HG03469 (cell line): ENCODE results near the gene TMEM212.
"Not testable (repeated sequence)": the region's sequence is repeated elsewhere in the genome, so short reads cannot be mapped to it uniquely, and the experiment has no call there.

Experiments used
- ATAC-seq: cut with Tn5 transposase; IDR thresholded peaks from one replicate; pipeline ENCODE4 v1.9.1; 2021; ENCODE audit warnings: mild to moderate bottlenecking, moderate library complexity, moderate number of reproducible peaks; ENCODE audit not compliant: unreplicated experiment

The TMEM212 gene

DNA sequence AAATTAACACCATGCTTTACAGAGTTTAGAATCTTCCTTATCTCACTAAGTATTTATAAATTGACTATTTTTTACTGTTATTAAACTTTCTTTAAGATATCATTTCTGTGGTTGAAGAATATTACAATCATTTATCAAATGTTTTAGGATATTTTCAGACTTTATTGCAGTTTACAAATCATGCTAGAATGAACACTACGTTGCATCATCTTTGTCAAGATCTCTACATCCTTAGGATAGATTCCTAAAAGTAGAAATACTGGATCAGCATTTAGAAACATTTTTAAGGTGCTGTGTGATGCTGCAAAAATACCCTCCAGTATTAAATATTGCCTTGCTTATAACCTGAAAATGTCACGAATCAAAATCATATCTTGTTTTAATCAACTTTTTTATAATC lies 30.3 kb upstream of the TMEM212 start:
- ATAC-seq, result no peak

DNA sequence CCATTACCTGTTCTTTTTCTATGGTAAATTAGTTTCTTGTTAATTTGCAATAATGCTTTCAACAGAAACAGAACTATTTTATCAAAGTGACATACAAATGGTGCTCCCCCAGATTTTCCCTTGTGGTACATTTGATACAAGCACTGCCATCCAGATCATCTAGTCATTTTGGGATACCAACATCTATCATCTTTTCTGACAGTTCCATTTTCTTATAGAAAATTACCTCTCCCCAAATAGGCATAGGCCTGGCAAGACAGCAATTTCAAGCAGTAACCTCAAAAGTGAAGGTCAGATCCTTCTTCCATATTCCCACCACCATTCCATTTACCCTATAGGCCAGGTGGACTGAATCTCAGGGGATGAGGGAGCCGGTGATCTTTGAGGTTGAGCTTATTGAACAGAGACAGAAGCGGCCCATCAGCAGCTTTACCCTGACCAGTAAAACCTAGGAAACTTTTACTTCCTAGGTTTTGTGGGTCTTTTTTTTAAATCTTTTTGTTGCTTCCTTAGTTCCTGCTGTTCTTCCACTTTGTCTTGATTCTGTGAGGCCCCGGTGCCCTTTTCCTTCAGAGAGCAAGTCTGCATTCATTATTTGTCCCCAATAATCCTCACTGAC lies 29.8 kb upstream of the TMEM212 start:
- no peak for ATAC-seq

DNA sequence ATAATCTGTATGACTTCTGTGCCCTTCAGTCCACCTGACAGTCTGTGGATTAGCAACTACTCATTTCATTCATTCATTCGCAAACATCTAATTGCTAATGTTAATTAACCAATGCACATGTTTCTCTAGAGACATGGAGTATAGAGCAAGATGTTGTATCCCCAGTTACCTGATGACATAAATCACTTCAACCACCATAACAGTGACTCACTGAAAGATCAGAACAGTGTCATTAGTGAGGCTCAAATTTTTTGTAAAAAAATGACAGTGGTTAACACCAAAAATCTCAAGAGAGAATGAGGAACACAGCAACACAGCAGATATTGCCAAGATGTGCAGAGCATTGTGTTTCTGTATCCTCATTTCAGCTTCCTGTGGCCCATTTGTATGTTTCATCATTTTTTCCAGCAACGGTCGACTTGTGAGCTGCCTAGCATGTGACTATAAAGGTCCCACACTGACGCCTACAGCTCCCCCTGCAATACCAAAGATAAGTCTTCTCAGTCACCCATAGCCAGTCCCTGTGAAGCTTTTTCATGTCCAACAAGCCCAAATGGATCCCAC lies 29.2 kb upstream of the TMEM212 start:
- ATAC-seq, result peak; percentile 30

DNA sequence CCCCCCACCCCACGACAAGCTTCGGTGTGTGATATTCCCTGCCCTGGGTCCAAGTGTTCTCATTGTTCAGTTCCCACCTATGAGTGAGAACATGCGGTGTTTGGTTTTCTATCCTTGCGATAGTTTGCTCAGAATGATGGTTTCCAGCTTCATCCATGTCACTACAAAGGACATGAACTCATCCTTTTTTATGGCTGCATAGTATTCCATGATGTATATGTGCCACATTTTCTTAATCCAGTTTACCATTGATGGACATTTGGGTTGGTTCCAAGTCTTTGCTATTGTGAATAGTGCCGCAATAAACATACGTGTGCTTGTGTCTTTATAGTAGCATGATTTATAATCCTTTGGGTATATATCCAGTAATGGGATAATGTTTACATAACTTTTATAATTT lies 28.5 kb upstream of the TMEM212 start:
- not testable (repeated sequence) for ATAC-seq

DNA sequence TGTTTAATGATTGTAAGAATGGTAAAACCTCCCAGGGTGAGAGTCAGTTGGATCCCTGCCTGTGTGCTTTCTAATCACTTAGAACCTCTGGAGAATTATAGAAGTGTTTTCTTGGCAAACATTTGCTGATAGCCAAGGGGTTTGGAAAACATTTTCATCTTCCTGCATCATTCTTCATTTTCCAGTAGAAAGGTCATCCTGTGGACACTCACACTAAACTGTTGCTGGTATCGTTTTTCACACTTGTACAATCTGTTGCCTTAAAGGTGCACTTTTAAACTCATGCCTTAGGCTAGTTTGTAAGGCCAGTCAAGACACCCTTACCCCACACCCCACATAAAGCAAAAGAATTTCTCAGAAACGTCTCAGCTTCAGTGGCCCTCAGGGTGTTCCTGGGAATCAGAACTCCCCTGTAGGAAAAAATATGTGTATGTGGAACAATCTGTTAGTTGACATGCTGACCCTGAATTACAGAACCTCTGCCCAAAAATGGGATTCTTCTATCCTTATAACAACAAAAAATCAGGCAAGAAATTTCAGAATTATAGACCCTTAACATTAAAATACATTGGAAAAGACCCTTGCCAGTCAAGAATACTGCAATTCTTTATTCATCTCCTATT lies 27.1 kb upstream of the TMEM212 start:
- no peak for ATAC-seq

DNA sequence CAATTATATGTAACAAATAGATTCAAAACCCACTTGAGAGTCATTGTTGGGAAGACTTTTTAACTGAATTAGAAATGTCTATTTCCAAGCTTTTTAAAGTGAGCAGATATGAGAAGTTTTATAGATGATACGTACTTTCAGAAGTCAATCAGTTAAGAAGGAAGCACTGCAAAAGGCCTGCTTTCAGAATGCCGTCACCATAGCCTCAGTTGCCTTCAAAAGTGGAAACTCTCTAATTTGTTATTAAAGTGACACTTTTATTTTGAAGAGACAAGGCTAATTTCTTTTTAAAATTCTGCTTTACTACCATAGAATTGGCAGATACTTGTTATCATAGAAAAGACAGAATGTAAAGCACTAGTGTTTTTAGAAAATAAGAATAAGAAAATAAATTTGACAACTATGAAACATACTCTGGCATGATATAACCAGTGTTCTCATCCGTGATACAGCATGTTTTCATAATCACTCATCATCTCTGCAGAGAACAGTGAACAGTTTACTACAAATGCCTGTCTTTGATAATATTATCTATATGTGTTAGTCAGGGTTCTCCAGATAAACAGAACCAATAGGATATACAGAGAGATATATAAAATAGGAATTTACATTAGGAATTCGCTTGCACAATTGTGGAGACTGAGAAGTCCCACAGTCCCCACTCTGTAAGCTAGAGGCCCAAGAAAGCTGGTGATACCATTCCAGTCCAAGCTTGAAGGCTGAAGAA lies 25.9 kb upstream of the TMEM212 start:
- no peak for ATAC-seq

DNA sequence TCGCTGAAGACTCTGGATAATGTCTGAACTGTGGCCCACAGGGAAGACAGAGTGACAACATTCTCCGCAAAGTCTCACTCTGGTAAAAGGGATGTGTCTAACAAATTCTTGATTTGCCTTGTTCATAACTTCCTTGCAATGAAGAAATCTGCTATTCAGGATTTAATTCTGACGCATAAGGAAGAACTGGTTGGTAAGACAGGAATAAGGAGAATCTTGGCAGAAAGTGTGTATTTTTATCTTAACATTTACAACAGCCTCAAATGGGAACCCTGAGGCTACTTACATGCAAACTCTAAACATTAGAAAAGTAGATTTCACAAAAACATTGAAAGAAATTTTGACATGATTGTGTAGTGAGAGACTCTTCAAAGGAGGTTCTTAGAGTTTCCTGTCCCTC lies 22.1 kb upstream of the TMEM212 start:
- ATAC-seq, result no peak

DNA sequence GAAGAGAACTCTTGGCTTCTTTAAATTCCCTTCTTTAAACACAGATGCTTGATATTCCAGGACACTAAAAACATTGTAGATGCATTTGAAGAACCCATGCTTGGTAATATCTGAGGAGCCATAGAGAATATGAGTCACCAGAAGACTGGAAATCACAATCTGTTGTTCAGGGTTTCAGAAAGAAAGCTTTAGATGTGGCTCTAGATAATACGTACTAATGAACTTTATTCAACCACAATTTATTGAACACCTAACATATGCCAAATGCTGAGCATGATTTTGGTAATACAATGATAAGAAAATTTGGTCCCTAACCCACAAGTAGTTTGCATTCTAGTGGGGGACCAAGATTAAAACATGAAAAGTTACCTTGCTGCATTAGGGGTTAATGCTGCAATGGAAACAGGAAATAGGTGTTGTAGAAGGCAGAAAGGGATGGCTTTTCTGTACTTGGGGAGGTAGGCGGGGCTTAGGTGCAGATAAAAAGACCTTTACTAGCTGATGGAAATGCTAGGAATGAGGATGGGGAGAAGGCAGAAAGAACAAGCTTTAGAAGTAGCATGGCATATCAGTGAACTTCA lies 21.3 kb upstream of the TMEM212 start:
- ATAC-seq, result no peak

DNA sequence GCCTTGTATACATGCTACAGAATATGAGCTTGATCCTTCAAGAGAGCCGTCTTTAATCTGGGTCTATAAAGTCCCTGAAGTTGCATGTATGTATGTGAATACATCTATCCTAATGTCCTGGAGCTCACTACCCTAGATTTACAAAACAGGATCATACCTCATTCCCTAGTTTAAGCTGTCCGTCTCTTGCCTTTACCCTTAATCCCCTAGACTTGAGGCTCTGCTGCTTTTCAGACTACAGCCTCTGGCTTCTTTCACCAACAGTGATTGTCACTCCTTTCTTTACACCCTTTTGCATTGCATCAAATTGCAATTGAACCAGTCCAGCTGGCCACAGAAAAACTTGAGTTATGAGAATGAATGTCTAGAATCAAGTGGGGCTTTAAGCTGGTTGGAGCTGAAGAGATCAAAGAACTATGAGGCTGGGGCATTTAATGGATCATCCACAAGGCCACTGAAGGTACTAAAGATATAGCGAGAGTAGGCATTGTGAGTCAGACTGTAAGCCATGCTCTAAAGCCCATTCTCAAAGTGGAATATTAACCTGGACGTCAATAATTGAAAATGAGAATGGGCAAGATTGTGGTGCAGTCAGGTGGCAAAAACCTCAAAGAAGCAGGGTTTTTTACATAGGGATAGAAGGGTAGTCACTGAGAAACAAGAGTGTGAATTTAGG lies 20.6 kb upstream of the TMEM212 start:
- ATAC-seq, result peak; percentile 38

DNA sequence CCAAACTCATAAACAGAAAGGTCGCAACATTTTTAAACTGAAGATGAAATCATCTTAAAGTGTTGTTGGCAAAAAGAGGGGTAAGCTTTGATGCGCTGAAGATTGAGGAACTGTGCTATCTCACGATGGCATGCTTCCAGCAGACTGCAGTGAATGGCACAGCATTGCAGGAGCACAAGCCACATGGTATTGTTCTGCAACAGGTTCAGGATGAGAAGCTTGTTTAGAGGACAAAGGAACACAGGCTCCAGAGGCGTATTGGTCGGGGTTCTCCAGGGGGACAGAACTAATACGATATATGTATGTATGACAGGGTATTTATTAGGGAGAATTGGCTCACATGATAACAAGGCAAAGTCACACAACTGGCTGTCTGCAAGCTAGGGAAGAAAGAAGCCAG lies 19.0 kb upstream of the TMEM212 start:
- ATAC-seq, result no peak

DNA sequence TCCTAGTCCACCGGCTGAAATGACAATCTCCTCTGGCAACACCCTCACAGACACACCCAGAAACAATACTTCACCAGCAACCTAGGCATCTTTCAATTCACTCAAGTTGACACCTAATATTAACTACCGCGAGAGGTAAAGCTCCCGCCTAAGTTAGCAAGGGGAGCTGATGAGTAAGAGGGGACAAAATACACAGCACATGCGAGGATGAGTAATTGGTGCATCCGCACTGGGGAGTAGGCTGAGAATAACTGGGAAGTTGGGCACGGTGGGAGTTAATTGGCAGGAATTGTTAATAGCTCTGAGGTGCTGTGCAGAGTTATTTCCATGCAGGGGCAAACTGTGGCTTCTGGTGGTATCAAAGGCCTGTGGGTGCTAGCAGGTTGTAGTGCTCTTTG lies 18.3 kb upstream of the TMEM212 start:
- no peak for ATAC-seq

DNA sequence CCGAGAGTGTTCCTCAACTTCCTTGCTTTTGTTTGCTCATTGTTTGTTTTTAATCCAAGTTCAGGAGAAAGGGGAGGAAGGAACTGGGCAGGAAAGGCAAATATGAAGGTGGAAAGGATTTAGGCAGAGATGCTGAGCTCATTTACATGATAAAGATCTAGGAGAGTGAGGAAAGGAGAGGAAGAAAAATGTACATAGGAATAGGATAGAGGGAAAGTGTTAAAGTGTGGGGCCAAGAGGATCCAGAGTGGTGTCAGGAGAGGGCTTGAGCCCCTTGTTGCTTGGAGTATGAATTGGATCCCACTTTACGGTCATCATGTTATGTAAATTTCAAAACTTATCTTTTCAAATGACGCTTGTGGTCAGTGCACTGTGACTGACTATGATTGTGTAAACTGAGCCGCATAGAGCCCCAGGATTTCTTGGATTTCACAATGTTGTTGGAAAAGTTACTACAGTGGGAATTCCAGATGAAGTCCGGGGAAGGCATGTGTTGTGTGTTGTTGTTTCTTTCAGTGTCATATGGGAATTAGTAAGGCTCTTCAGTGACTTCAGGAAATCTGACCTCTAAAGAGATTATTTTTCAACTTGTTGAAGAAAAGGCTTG lies 17.8 kb upstream of the TMEM212 start:
- no peak for ATAC-seq

DNA sequence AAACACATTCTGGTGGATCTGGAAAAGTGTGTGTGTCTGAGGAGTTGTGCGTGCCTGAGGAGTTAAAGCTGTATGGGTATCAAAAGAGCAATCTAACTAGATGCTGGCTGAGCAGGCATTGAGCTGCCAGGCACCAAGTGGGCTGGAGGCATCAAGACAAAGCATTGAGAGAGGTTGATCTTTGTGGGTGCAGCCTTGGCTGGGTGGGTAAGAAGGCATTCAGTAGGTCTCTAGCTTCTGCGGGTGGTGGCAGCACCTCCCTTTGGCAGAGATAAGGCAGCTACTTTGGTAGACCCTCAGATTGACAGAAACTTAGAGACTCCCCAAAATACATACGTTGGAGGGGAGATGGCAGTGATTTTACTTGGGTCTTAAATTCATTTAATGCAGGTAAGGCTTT lies 15.8 kb upstream of the TMEM212 start:
- ATAC-seq, result no peak

DNA sequence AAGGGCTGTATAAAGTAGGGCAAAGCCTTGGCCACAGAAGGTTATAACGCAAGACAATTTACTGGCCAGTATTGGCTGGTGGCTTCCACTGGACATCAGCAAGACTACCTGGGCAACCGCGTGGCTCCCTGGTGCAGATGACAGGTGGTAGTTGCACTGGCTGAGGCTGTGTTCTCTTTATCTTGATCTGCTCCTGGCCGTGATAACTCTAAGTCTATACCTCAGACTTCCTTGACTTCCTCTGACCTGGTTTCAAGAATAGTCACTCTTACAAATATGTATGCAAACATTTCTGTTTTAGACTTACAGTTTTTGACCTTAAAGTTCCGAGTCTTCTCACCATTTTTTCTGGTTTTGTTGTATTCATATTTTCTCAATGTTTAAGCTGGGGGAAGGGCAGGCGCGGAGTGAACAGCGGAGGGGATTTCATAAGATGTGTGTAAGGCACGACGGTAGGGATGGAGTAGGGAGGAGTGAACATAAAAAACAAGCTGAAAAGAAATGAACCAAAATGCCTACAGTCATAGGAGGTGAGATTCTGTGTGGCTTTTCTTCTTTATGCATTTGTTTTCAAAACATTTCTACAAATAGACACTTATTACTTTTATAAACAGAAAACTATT lies 15.2 kb upstream of the TMEM212 start:
- no peak for ATAC-seq

DNA sequence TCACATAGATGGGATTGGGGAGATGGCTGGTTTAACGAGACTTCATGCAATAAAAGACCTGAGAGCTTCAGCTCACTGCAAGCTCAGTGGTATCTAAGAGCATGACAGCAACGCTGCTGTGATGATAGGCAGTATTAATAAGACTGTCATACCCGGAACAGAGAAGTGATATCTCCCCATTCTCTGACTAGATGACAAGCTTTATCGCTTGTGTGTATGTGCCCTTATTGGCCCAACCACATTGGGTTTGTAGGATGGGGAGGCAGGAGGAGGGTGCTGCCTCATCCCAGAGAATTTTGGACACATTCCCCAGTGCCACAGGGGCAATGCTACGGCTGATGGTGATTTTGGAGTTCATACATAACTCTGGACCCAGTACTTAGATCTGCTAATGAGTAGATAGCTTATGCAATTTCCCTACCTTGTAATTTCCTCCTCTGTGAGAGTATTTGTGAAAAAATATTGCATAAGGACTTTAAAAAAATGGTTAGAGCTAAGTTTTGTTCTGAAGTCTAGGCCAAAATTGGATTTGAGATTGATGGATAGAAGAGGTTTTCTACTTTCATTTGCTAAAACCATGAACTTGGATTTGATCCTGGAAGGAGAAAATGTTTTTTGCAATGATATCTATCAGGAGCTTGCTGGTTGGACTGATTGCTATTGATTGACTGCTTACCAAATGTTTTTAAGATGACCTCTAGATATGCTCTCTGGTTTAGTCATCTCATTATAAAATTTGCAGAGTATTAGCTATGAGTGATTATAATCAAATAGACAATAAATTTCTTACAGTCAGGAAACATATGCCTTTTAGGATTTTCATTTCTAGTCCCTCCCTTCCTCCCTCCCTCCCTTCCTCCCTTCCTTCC lies 14.0 kb upstream of the TMEM212 start:
- no peak for ATAC-seq

DNA sequence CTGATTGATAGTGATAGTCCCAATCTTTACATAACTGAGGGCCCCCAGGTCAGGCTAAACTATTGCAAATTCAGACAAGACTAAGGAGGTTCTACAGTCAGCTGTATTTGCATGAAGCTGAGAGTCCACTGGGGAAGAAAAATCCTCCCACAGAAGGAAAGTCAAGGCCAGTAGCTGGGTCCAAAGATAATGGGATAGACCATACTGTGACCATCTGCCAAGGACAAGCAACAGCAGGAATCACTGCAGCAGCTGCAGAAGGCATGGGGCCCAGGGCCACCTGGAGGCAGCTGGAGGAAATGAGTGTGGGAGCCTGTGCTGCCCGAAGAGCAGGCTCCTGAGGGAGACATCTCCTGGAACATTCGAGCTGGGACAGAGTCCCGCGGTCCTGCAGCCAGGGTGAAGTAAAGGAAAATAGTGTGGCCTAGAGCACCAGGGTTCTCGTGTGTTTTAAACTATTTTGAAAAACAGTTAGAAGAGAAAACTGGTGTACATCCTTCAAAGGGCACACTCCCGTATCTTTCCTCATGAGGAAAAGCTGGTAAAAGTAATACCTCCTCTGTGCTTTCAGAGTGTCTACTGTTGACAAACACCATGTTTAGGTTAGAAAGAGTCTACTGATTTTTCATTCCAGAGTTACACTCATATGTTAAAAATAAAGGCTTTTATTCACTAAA lies 13.2 kb upstream of the TMEM212 start:
- no peak for ATAC-seq

DNA sequence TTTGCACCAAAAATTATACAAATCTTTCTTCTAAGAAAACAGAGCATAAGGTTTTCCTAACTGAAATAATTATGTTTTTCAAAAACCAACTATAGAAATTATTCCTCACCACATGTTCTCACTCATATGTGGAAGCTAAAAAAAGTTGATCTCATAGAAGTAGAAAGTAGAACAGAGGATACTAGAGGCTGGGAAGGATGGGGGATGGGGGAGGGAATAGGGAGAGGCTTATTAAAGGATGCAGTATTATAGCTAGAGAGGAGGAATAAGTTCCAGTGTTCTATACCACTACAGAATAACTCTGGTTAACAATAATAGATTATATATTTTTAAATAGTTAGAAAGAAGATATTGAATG lies 12.7 kb upstream of the TMEM212 start:
- ATAC-seq, result no peak

DNA sequence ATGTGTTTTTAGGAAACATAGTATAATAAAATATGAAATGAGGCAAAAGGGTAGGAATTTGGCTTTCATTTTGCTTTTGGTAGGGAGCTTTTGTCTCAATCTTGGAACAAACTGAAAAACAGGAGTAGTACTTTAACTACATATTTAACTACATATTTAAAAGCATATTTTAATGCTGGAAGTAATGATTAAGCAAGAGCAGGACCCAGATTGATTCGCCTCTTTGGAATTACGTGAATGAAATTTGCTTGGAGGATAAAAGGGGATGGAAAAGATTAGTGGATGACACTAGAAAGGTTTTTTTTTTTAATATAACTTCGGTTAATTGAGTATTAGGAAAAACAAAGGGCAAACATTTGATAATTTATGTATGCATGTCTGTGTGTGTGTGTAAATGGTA lies 11.2 kb upstream of the TMEM212 start:
- ATAC-seq, result no peak

DNA sequence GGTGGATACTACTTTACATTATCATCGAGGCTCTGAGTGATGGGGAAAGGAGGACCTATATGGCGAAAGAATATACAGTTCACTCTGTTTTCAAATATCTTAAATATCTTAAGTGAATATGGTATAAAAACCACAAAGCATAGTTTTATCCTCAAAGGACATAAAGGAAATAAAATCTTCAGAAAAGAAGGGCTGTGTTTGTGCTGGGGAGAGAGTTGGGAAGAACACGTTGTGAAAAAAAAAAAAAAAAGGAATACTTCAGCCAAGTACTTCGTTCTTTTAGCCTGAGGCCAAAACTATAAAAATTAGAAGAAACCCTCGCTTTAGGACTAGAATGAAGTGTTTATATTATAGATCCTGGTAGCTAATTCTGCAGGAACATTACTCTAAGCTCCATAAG lies 10.2 kb upstream of the TMEM212 start:
- ATAC-seq, result no peak
